ENCODE data around the gene TMTC2. TPM values are rescaled to one million over a fixed set of nuclear protein-coding genes. Genes with fewer than 3 reads are reported as not detected.

The TMTC2 gene
- total RNA-seq, 2 experiments from 2014 or later, result 2.5 to 3.1 TPM

DNA sequence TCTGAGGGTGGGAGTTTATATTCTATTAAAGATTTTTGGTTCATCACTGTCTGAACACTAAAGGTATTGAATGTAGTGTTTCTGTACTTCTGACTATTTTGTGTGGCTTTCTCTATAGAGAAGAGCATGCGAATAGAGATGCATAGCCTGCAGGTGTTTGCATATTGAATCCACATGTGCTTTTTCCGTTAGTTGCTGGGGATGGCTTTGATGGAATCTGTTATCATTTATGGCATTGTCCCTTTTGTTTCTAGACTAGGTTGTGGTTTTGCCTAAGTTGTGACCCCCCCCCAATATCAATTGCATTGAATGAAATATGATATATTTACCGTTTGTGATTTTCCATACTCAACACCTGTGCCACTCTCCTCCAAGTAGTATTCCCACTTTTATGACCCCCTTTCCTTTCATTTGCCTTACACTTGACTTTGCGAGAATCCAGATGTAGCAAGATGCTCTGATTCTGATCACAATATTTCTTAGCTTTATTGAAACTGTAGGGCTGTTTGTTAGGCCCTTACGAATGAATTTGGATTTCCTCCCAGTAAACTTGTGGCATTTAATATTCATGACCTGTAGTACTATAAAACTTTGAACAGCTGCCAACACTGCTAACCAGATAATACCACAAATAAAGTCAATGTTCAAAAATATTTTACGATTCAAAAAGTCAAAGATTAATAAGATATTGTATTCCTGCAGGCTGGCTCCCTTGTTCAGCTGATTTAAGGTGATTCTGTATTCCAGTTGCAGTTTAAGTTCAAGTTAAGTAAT lies 176.4 kb downstream of the TMTC2 start:
- Mint-ChIP-seq H3K4me1 (ENCODE audit: low read depth) (no peaks in the 10 kb centered on the region), H3K27me3 (no peaks in the 10 kb centered on the region), H3K36me3 (ENCODE audit: low read depth) (peaks cover 4% of the 10 kb centered on the region), H3K9me3 (peaks cover 5% of the 10 kb centered on the region), H3K4me3 (no peak overlapping the region), H3K27ac (no peak overlapping the region)
- ATAC-seq (no peak), DNase-seq (no peak)
- ChIA-PET POLR2A (no interaction called here), CTCF (no interaction called here)
- TF ChIP-seq CTCF (IDR thresholded peaks at IDR 0.05), result no peak
- intact Hi-C loops (cut with micrococcal nuclease), result no loop called here

GRCh38 chr12:82866227-82866775 lies 179.6 kb downstream of the TMTC2 start:
- POLR2A ChIA-PET, result no interaction called here
- TF ChIP-seq CTCF (IDR thresholded peaks at IDR 0.05), result no peak
- H3K27me3 Mint-ChIP-seq, result no peaks in the 10 kb centered on the region
- CTCF ChIA-PET, result no interaction called here
- intact Hi-C loops (cut with micrococcal nuclease), result no loop called here
- no peak for DNase-seq
- peaks cover 3% of the 10 kb centered on the region for H3K9me3 Mint-ChIP-seq
- H3K27ac Mint-ChIP-seq, result no peak overlapping the region
- H3K4me1 Mint-ChIP-seq (ENCODE audit: low read depth), result no peaks in the 10 kb centered on the region
- ATAC-seq, result no peak
- H3K36me3 Mint-ChIP-seq (ENCODE audit: low read depth), result peaks cover 2% of the 10 kb centered on the region
- no peak overlapping the region for H3K4me3 Mint-ChIP-seq

DNA sequence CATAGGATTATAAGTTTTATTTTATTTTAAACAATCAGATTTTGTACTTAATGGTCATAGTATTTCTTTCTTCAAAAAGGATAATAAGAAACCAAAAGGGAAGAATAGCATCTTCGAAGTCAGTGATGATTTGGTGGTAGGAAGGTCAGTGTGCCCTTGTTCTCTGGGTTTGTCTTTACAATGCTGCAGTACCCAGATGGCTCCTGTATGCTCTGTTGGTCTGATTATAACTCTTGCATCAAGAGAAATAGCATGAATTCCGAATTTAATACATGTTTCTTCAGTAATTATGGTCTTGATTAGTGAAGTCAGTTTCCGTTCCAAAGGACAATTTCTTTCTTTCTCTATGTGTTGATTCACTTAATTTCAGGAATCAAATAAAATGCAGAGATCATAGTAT lies 180.2 kb downstream of the TMTC2 start:
- ChIA-PET POLR2A (no interaction called here), CTCF (no interaction called here)
- H3K27ac Mint-ChIP-seq, result no peak overlapping the region
- DNase-seq (no peak), ATAC-seq (no peak)
- peaks cover 2% of the 10 kb centered on the region for H3K36me3 Mint-ChIP-seq (ENCODE audit: low read depth)
- H3K27me3 Mint-ChIP-seq, result no peaks in the 10 kb centered on the region
- H3K9me3 Mint-ChIP-seq, result peaks cover 3% of the 10 kb centered on the region
- no peak overlapping the region for H3K4me3 Mint-ChIP-seq
- TF ChIP-seq CTCF (IDR thresholded peaks at IDR 0.05), result no peak
- H3K4me1 Mint-ChIP-seq (ENCODE audit: low read depth), result no peaks in the 10 kb centered on the region
- intact Hi-C loops (cut with micrococcal nuclease), result no loop called here

- DNase-seq (no peak), ATAC-seq (no peak)
- Mint-ChIP-seq H3K4me3 (no peak overlapping the region), H3K27ac (no peak overlapping the region), H3K4me1 (ENCODE audit: low read depth) (no peaks in the 10 kb centered on the region), H3K9me3 (peaks cover 3% of the 10 kb centered on the region), H3K36me3 (ENCODE audit: low read depth) (peaks cover 2% of the 10 kb centered on the region), H3K27me3 (no peaks in the 10 kb centered on the region)
- TF ChIP-seq CTCF (IDR thresholded peaks at IDR 0.05), result no peak
- ChIA-PET CTCF (no interaction called here), POLR2A (no interaction called here)
- intact Hi-C loops (cut with micrococcal nuclease), result no loop called here
Measured at GRCh38 chr12:82867762-82868500, 181.2 kb downstream of the TMTC2 start.

DNA sequence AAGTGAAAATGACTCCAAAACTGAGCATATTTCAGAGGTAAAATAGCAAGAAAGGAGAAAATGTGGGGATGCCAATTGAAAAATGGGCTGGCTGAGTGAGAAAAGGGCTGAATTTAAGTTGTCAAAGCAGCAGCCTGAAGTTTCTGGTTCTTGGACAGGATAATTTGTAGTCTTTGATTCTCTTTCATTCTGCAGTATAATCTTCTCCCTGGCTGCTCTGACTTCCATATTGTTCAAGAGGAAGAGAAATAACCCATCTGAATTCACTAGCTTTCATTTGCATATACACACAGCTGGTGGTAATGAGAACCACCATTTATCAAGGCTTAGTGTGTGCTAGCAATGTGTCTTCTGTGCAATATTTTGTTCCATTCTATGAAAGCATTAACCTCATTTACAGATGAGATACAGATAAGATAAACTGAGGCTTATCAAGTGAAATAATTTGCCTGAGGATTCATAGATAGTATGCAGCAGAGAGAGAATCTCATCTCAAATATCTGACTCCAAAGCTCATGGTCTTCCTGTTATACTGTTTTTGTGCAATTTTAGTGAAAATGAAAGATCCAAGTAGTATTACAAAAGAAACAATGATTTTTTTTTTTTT lies 184.2 kb downstream of the TMTC2 start:
- no peak for ATAC-seq
- H3K27ac Mint-ChIP-seq, result no peak overlapping the region
- no peaks in the 10 kb centered on the region for H3K4me1 Mint-ChIP-seq (ENCODE audit: low read depth)
- DNase-seq, result no peak
- H3K4me3 Mint-ChIP-seq, result no peak overlapping the region
- ChIA-PET CTCF (no interaction called here), POLR2A (no interaction called here)
- H3K36me3 Mint-ChIP-seq (ENCODE audit: low read depth), result no peaks in the 10 kb centered on the region
- no peaks in the 10 kb centered on the region for H3K27me3 Mint-ChIP-seq
- TF ChIP-seq CTCF (IDR thresholded peaks at IDR 0.05), result no peak
- intact Hi-C loops (cut with micrococcal nuclease), result no loop called here
- no peaks in the 10 kb centered on the region for H3K9me3 Mint-ChIP-seq

Data from activated CD8-positive, alpha-beta T cell treated with anti-CD3 and anti-CD28 coated beads for 36 hours (primary cell).